DLD1 (cell line): ENCODE measurements around the gene G0S2.

Experiments
- in situ Hi-C: cut with HindIII; loops from 2 replicates; pipeline ENCODE4 v1.10.0; 2017; ENCODE audit warnings: low sequenced_read_pairs

G0S2 gene

DNA sequence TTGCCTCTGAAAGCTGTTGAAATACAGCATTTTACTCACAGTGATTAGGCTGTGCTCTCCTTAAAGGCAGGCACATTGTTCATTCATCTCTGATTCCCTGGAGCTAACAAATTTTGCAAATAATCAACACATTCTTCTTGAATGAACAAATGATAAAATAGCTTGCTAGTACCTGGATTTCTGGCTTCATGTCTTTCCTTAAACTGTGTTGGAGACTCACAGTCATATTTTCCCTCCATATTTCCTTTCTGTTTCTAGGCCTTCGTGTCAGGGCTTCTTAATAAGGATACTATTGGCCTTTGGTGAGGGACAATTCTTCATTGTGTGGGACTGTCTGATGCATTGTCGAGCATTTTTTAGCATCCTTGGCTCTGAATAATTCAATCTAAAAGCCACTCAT is 39.1 kb downstream of the G0S2 start:
- in situ Hi-C loops, result no loop called here

DNA sequence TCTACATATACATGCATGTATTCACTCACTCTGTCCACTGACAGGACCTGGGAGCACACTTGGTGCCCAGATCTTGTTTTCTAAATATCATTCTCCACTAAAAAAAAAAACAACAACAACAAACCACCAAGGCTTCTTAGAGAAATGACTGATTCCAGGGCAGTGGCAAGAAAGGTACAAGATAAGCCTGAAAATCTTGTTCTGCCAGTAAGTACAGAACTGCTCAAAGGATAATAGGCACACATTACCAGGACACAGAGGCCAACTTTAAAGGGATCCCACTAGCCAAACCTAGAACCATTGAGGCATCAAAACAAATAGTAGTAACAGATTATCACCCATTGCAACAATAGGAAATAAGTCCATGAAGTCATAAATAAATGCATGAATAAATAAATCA is 40.1 kb downstream of the G0S2 start:
- in situ Hi-C loops, result no loop called here

DNA sequence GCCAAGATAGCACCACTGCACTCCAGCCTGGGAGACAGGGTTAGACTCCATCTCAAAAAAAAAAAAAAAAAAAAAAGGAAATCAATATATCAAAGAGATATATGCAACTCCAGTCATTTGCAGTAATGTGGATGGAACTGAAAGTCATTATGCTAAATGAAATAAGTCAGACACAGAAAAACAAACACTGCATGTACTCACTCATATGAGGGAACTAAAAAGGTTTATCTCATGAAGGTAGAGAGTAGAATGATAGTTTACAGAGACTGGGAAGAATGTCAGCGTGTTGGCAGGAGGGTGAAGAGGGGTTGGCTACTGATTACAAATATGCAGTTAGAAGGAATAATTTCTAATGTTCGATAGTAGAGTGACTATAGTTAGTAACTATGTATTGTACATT is 42.6 kb downstream of the G0S2 start:
- in situ Hi-C loops, result no loop called here

DNA sequence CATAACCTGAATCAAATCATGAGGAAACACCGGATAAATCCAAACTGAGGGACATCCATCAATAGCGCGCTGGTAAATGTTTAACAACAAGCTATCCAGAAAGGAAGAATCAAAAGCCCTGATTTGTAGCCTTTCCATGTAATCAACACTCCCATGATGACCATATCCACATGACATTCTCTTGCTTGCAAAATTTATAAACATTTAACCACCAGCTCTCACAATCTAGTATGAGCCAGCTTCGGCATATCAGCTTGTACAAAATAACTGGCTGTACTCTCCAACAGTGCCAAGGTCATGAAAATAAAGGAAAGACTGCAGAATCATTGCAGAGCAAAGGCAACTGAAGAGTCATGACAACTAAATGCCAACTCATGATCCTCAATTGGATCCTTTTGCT is 45.1 kb downstream of the G0S2 start:
- in situ Hi-C loops, result no loop called here

DNA sequence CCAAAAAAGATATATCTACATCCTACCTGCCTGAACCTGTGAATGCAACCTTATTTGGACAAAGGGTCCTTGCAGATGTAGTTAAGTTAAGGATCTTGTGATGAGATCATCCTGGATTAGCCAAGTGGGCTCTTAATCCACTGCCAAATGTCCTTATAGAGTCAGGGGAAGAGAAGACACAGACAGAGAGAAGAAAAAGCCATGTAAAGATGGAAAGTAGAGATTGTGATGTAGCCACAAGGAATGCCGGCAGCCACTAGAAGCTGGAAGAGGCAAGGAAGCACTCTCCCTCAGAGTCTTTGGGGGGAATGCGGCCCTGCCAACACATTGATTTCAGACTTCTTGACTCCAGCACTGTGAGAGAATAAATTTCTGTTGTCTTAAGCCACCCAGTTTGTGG is 45.6 kb downstream of the G0S2 start:
- in situ Hi-C loops, result no loop called here

DNA sequence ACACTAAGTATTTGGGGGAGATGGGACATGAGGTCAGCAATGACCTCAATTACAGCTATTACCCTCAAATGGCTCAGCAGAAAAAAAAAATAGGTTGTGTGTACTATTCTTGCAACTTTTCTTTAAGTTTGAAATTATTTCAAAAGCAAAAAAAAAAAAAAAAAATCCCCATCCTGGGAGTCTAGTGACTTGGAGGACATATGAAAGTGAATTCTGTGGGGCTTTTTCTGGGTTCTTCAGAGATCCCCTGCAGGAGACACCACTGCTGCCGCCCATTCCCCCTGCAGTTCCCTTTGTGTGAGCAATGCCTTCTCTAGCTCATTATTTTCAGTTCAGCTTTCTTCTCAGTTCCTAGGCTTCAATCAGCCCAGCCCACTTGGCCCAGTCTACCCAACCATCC is 46.1 kb downstream of the G0S2 start:
- in situ Hi-C loops, result no loop called here

DNA sequence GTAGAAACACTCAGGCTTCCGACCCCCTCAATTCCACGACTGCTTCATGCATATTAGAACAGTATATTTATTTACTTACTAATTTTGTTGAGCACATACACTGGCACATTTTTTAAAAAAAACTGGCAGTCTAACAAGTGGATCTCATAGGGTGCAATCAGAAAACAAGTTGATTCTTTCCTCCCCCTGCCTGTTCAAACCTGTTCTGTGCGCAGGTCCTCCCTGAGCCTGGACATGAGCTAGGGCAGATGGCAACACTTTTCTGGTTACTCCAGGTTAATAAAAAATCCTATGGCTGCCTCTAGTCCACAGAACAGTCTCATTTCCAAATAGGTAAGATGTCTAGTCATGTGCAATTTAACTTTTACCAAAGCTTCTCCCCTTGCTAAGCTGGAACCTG is 48.1 kb downstream of the G0S2 start:
- in situ Hi-C loops, result no loop called here

DNA sequence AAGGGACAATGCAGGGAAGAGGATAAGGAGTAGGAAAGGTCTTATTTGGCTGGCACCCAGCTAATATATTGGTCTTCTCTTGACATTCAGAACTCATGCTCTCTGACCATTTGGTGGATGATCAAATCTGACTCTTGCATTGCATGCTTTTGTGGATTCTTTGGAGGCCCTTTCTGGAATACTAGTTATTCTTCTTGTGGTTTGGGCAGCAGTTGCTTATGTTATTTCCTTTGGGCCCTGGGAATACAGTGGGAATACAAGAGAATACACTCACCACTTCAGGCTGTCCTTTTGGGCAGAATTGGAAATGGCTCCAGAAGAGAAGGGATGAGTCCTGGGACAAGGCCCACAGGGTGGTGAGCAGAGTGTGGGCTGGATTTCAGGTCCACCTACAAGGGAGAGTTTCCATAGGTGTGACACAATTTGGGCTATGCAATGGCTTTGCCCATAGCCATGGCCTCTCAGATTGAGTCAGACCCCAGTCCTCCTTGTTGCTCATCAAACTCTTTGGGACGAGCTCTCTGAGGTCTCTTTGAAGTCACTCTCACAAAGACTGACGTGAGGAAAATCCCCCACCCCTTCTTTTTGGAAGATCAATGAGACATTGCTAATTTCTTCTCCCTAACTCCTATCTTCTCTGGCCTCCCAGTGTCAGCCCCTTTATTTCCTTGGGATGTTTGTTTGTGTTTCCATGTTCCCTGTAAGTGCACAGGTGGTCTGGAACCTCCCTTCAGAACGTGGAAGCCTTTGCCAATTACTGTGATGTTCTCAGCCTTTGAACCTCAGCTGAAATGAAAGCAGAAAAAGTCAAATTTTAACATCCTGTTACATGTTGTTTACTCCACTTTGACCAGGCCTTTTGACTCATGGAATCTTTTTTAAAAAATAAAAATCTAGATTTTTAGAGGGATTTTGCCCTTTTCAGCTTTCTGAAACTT is 48.8 kb downstream of the G0S2 start:
- in situ Hi-C loops, result no loop called here
